BLaER1 treated with 17β-estradiol and CSF1 and Interleukin-3, amounts not matched to agents 10 nM and 100 nM (cell line): ENCODE measurements around the gene ANXA4.
"Not testable (repeated sequence)": the region's sequence is repeated elsewhere in the genome, so short reads cannot be mapped to it uniquely, and the experiment has no call there.

Experiments used
- H3K27ac ChIP-seq, 11 experiments: shearing (Covaris generic); formaldehyde crosslinking; 2 replicates each; pipeline ENCODE4 v1.8.1; 2022
- H3K27me3 ChIP-seq, 11 experiments: shearing (Covaris generic); formaldehyde crosslinking; 2 replicates each; pipeline ENCODE4 v1.8.1; 2022
- H3K36me3 ChIP-seq, 11 experiments: shearing (Covaris generic); formaldehyde crosslinking; 2 replicates each; pipeline ENCODE4 v1.8.1; 2022
- H3K4me1 ChIP-seq, 10 experiments: shearing (Covaris generic); formaldehyde crosslinking; 2 replicates each; pipeline ENCODE4 v1.8.1; 2022
- H3K4me2 ChIP-seq, 11 experiments: shearing (Covaris generic); formaldehyde crosslinking; 2 replicates each; pipeline ENCODE4 v1.8.1; 2022
- H3K4me3 ChIP-seq, 10 experiments: shearing (Covaris generic); formaldehyde crosslinking; 2 replicates each; pipeline ENCODE4 v1.8.1; 2022
- H3K9ac ChIP-seq, 11 experiments: shearing (Covaris generic); formaldehyde crosslinking; 2 replicates each; pipeline ENCODE4 v1.8.1; 2022
- H3K9me3 ChIP-seq, 11 experiments: shearing (Covaris generic); formaldehyde crosslinking; replicated peaks in 1 of 11; 2 replicates each; pipeline ENCODE4 v1.8.1; 2022
- H4K20me1 ChIP-seq, 11 experiments: shearing (Covaris generic); formaldehyde crosslinking; 2 replicates each; pipeline ENCODE4 v1.8.1; 2022
- Cebpa-rat ChIP-seq, 11 experiments: shearing (Covaris generic); IDR thresholded peaks; 2 replicates each; pipeline ENCODE4 v1.8.1; 2022

ANXA4 gene

GRCh38 chr2:69729266-69729665 lies 12.7 kb upstream of the ANXA4 start:
- no peak overlapping the region for H3K27ac ChIP-seq
- TF ChIP-seq Cebpa-rat (IDR thresholded peaks at IDR 0.05), result no peak
- H3K27me3 ChIP-seq, result no peaks in the 10 kb centered on the region
- no peaks in the 10 kb centered on the region for H4K20me1 ChIP-seq
- peaks cover 0 to 27% (median 1%) of the 10 kb centered on the region in 10 experiments; a peak in 8 of 20 replicates for H3K4me1 ChIP-seq
- H3K4me2 ChIP-seq, result no peak overlapping the region
- H3K9ac ChIP-seq, result no peak overlapping the region
- no peak overlapping the region for H3K4me3 ChIP-seq
- H3K36me3 ChIP-seq, result no peaks in the 10 kb centered on the region
- H3K9me3 ChIP-seq, result no peaks in the 10 kb centered on the region

GRCh38 chr2:69729781-69730180 lies 12.2 kb upstream of the ANXA4 start:
- Histone ChIP-seq H3K4me1 (peaks cover 0 to 32% (median 1%) of the 10 kb centered on the region in 10 experiments; a peak in 8 of 20 replicates), H3K9ac (no peak overlapping the region), H4K20me1 (no peaks in the 10 kb centered on the region), H3K36me3 (no peaks in the 10 kb centered on the region), H3K9me3 (no peaks in the 10 kb centered on the region), H3K4me2 (no peak overlapping the region), H3K27ac (no peak overlapping the region), H3K4me3 (no peak overlapping the region), H3K27me3 (no peaks in the 10 kb centered on the region)
- no peak for TF ChIP-seq Cebpa-rat (IDR thresholded peaks at IDR 0.05)

GRCh38 chr2:69731147-69731970 lies 10.6 kb upstream of the ANXA4 start:
- no peak overlapping the region for H3K9ac ChIP-seq
- no peaks in the 10 kb centered on the region for H4K20me1 ChIP-seq
- no peaks in the 10 kb centered on the region for H3K9me3 ChIP-seq
- peak overlapping the region in 3 of 11 experiments; percentile 12 to 40 (median 32); a peak in 4 of 22 replicates for H3K4me2 ChIP-seq
- TF ChIP-seq Cebpa-rat (IDR thresholded peaks at IDR 0.05), result no peak
- H3K4me3 ChIP-seq, result no peak overlapping the region
- H3K27ac ChIP-seq, result no peak overlapping the region
- H3K36me3 ChIP-seq, result no peaks in the 10 kb centered on the region
- peaks cover 0 to 46% (median 0%) of the 10 kb centered on the region in 10 experiments; a peak in 6 of 20 replicates for H3K4me1 ChIP-seq
- no peaks in the 10 kb centered on the region for H3K27me3 ChIP-seq

GRCh38 chr2:69733342-69734034 lies 8.4 kb upstream of the ANXA4 start:
- no peaks in the 10 kb centered on the region for H3K9me3 ChIP-seq
- H3K4me3 ChIP-seq, result no peak overlapping the region
- H3K27ac ChIP-seq, result no peak overlapping the region
- H3K4me2 ChIP-seq, result peak overlapping the region in 1 of 11 experiments; percentile 12; a peak in 1 of 22 replicates
- peaks cover 0 to 46% (median 0%) of the 10 kb centered on the region in 10 experiments; a peak in 6 of 20 replicates for H3K4me1 ChIP-seq
- H3K27me3 ChIP-seq, result no peaks in the 10 kb centered on the region
- H3K36me3 ChIP-seq, result no peaks in the 10 kb centered on the region
- H4K20me1 ChIP-seq, result no peaks in the 10 kb centered on the region
- H3K9ac ChIP-seq, result no peak overlapping the region
- TF ChIP-seq Cebpa-rat (IDR thresholded peaks at IDR 0.05), result no peak

- H3K4me2 ChIP-seq, result peak overlapping the region in 1 of 11 experiments; percentile 12; a peak in 1 of 22 replicates
- H3K9ac ChIP-seq, result no peak overlapping the region
- no peak for TF ChIP-seq Cebpa-rat (IDR thresholded peaks at IDR 0.05)
- H3K4me3 ChIP-seq, result no peak overlapping the region
- H3K9me3 ChIP-seq, result no peaks in the 10 kb centered on the region
- peaks cover 0 to 46% (median 0%) of the 10 kb centered on the region in 10 experiments; a peak in 6 of 20 replicates for H3K4me1 ChIP-seq
- H3K27me3 ChIP-seq, result no peaks in the 10 kb centered on the region
- H3K27ac ChIP-seq, result no peak overlapping the region
- H3K36me3 ChIP-seq, result no peaks in the 10 kb centered on the region
- H4K20me1 ChIP-seq, result no peaks in the 10 kb centered on the region
Measured at GRCh38 chr2:69734035-69734611, 7.8 kb upstream of the ANXA4 start.

GRCh38 chr2:69734854-69735544 lies 6.9 kb upstream of the ANXA4 start:
- H3K27me3 ChIP-seq, result no peaks in the 10 kb centered on the region
- no peak for TF ChIP-seq Cebpa-rat (IDR thresholded peaks at IDR 0.05)
- H3K36me3 ChIP-seq, result no peaks in the 10 kb centered on the region
- H3K4me3 ChIP-seq, result no peak overlapping the region
- H3K4me2 ChIP-seq, result peak overlapping the region in 2 of 11 experiments; percentile 12 to 26; a peak in 4 of 22 replicates
- no peak overlapping the region for H3K9ac ChIP-seq
- H3K9me3 ChIP-seq, result no peaks in the 10 kb centered on the region
- no peak overlapping the region for H3K27ac ChIP-seq
- peaks cover 0 to 46% (median under 1%) of the 10 kb centered on the region in 10 experiments; a peak in 9 of 20 replicates for H3K4me1 ChIP-seq
- no peaks in the 10 kb centered on the region for H4K20me1 ChIP-seq

GRCh38 chr2:69735686-69736085 lies 6.2 kb upstream of the ANXA4 start:
- Histone ChIP-seq H3K9ac (no peak overlapping the region), H3K27me3 (no peaks in the 10 kb centered on the region), H3K27ac (no peak overlapping the region), H3K36me3 (no peaks in the 10 kb centered on the region), H4K20me1 (no peaks in the 10 kb centered on the region), H3K4me2 (peak overlapping the region in 2 of 11 experiments; percentile 12 to 26; a peak in 4 of 22 replicates), H3K4me3 (no peak overlapping the region), H3K9me3 (no peaks in the 10 kb centered on the region), H3K4me1 (peaks cover 4 to 51% (median 7%) of the 10 kb centered on the region in 10 experiments; a peak in 18 of 20 replicates)
- no peak for TF ChIP-seq Cebpa-rat (IDR thresholded peaks at IDR 0.05)

- not testable (repeated sequence) for H4K20me1 ChIP-seq, H3K27me3 ChIP-seq, H3K9ac ChIP-seq, H3K4me3 ChIP-seq, H3K9me3 ChIP-seq, H3K36me3 ChIP-seq, H3K4me2 ChIP-seq, H3K27ac ChIP-seq
- peaks cover 20 to 44% (median 26%) of the 10 kb centered on the region in 10 experiments for H3K4me1 ChIP-seq
Measured at GRCh38 chr2:69738149-69738548, 3.8 kb upstream of the ANXA4 start.
